Measurements from ENCODE around the gene CDHR5.

The CDHR5 gene

GRCh38 chr11:611001-611996, 13.5 kb downstream of the CDHR5 start:
- no peak for DNase-seq

DNA sequence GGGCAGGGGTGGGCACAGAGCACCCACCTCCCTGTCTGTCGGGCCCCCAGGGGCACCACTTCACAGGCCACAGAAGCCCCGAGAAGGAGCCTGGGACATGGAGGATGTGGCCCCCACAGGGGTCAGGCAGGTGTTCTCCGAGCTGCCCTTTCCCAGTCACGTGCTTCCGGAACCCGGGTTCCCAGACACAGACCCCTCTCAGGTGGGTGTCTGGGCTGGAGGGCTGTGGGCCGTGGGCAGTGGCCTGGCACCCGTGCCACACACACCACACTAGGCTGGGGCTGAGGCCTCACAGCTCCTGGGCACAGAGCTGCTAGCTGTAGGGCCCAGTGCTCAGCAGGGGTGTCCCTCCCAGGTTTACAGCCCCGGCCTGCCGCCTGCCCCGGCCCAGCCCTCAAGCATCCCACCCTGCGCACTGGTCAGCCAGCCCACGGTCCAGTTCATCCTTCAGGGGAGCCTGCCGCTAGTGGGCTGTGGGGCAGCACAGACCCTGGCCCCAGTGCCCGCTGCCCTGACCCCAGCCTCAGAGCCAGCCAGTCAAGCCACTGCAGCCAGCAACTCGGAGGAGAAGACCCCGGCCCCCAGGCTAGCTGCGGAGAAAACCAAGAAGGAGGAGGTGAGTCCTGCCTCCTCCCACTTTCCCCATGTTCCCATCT, 14.5 kb downstream of the CDHR5 start:
- DNase-seq = no peak

GRCh38 chr11:609341-609811, 15.4 kb downstream of the CDHR5 start:
- DNase-seq = no peak

DNA sequence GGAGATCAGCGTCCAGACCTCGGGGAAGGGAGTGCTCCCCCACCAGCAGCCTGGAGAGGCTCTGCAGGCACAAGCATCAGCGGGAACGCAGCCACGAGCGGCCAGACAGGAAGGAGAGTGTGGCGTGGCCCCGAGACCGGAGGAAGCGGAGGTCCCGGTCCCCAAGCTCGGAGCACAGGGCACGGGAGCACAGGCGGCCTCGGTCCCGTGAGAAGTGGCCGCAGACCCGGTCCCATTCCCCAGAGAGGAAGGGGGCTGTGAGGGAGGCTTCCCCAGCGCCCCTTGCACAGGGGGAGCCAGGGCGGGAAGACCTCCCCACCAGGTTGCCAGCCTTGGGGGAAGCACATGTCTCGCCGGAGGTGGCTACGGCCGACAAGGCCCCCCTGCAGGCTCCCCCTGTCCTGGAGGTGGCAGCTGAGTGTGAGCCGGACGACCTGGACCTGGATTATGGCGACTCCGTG, 15.9 kb downstream of the CDHR5 start:
- no peak for DNase-seq

DNA sequence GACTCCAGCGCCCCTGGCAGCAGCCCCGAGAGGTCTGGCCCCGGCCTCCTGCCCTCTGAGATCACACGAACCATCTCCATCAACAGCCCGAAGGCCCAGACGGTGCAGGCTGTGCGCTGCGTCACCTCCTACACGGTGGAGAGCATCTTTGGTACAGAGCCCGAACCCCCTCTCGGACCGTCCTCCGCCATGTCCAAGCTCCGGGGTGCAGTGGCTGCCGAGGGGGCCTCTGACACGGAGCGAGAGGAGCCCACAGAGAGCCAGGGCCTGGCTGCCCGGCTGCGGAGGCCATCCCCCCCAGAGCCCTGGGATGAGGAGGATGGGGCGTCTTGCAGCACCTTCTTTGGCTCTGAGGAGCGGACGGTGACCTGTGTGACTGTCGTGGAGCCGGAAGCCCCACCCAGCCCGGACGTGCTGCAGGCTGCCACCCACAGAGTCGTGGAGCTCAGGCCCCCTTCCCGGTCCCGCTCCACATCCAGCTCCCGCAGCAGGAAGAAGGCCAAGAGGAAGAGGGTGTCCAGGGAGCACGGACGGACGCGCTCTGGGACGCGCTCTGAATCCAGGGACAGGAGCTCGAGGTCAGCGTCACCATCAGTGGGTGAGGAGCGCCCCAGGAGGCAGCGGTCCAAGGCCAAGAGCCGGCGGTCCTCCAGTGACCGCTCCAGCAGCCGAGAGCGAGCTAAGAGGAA, 16.6 kb downstream of the CDHR5 start:
- no peak for DNase-seq

DNA sequence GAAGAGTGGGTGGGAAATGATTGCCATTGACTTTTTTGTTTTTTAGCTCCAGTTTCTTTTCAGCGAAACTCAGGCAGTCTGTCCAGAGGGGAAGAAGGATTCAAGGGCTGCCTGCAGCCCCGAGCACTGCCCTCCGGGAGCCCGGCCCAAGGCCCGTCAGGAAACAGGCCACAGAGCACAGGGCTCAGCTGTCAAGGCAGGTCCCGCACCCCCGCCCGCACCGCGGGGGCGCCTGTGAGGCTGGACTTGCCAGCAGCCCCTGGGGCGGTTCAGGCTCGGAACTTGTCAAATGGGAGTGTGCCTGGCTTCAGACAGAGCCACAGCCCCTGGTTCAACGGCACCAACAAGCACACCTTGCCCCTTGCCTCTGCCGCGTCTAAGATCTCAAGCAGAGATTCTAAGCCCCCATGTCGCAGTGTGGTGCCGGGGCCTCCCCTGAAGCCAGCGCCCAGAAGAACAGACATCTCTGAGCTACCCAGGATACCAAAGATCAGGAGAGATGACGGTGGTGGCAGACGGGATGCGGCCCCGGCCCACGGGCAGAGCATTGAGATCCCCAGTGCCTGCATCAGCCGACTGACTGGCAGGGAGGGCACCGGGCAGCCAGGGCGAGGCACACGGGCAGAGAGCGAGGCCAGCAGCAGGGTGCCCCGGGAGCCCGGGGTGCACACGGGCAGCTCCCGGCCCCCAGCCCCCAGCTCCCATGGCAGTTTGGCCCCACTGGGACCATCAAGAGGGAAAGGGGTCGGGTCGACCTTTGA, 17.6 kb downstream of the CDHR5 start:
- DNase-seq = no peak

DNA sequence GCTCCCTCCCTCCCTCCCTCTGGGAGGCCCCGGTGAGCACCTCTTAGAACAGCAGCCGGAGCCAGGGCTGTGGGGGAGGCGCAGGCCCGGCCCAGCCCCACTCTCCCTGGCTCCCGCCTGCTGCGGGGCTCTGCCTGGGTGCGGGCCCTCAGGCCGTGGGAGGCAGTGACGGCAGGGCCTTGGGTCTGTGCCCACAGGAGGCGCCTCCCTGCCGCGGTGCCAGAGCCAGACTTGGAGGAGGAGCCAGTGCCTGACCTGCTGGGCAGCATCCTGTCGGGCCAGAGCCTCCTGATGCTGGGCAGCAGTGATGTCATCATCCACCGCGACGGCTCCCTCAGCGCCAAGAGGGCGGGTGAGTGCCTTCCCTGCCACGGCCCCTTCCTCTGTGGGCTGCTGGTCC, 18.5 kb downstream of the CDHR5 start:
- peak in 7 of 56 donors; percentile 11 to 47 (median 30) for DNase-seq

DNA sequence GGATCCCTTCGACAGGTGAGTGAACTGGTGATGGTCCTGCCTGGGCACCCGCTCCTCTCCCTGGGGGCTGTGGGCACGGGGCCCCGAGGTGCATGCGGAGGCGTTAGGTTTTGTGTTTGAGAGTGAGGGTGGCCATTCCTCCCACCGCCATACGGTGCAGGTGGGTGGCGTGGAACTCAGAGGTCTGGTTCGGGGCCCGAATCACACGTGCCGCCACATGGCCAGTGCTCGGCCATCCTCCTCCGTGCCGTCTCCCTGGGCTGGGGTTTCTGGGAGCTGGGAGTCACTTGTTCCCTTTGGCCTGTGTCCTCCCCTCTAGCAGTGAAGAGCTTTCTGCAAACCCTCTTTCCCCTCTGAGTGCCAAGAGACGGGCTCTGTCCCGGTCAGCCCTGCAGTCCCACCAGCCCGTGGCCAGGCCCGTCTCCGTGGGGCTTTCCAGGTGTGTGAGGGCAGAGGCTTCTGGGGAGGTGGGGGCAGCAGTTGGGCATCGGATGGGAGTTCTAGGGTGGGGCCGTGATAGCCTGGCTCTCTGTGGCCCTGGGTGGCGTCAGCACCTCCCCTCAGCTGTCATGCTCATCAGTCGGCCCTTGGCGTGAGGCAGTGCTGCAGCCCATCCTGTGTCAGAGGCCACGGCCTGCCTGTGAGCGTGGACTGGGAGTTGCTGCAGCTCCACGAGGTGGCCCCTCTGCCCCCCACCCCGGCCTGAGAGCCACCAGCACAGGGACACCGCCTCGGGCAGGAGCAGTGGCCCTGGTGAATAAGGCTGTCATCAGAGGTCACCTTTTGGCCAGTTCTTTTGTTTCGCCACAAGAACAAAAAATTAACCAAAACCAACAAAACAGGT, 19.2 kb downstream of the CDHR5 start:
- no peak for DNase-seq

GRCh38 chr11:603154-603553, 21.6 kb downstream of the CDHR5 start:
- no peak for DNase-seq

DNA sequence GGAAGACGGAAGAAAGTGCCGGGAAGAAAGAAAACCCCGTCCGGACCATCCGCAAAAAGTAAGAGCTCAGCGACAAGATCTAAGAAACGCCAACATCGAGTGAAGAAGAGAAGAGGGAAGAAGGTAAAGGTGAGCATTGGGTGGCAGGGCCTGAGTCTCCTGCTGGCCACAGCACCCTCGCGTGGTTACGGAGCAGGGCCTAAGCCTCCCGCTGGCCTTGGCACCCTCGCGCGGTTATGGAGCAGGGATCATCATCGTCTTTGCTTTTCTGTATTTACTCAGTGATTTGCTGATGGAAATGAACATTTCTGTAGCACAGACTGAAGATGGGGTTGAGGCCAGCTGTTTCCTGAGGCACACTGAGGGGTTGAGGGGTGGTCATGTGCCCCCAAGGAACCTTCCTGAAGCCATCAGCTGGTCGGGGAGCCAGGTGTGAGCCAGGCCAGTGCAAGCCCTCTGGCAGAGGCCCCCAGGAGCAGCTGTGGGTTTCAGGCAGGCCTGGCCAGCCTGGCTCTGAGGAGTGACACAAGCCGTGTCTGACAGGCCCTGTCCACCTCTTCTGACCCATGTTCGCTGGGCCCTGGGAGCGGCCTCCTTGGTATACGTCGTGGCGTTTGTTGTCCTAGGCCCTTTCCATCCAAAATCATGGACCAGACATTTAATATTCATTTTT, 23.0 kb downstream of the CDHR5 start:
- DNase-seq = no peak

GRCh38 chr11:598005-598680, 26.6 kb downstream of the CDHR5 start:
- no peak for DNase-seq

DNA sequence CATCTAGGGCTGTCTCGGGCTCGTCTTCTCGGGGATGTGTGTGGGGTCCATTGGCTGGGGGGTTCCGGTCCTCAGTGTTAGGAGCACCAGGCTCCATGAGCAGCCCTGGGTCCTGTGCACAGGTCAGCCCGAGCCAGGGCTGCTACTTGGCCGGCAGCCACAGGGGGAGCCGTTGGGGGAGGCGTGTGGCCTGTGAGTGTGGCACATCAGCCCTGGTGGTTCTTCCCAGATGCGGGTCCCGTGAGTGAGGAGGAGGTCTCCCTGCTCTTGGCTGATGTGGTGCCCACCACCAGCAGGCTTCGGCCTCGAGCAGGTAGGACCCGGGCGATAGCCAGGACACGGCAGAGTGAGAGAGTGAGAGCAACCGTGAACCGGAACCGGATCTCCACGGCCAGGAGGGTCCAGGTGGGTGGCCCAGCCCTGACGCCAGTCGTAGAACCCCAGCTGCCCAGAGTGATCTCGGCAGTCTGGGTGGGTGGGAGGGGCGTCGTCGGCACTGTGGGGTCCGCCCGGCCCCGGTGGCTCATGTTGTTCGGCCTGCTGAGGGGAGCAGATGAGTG, 27.5 kb downstream of the CDHR5 start:
- DNase-seq = no peak

DNA sequence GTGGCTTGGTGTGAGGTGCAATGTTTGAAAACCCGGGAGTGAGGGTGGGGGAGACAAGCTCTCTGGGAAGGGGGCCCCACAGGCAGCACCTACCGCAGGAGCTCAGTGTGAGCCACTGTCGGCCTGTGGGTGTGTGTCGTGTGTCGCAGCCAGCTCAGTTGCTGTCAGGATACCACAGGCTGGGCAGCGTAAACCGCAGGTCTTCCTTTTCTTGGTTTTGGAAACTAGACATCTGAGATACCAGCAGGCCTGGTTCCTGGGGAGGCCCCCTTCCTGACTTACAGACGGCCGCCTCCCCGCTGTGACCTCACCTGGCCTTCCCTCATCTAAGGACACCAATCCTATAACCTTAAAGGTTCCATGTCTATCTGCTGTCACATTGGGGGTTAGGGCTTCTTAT, 28.4 kb downstream of the CDHR5 start:
- DNase-seq = no peak

GRCh38 chr11:595400-595799, 29.4 kb downstream of the CDHR5 start:
- DNase-seq = no peak

DNA sequence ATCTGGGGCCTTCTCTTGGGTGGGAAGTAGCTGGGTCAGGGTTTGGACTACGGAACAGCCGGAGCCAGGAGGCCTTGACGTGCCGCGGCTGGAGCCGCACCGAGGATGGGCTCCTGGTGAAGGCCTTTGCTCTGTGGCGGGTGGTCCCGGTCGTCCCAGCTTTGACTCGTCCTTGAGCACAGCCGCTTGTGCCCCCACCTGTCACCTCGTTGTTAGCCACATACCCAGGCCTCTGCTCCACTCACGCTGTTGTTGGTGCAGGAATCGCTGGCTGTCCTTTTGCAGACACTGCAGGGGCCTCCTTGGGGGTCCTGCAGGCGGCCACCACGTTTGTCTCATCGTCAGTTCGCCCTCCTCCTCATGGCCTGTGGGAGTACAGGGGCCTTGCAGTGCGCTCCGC, 31.4 kb downstream of the CDHR5 start:
- DNase-seq = no peak

GRCh38 chr11:592918-593317, 31.8 kb downstream of the CDHR5 start:
- DNase-seq = no peak

DNA sequence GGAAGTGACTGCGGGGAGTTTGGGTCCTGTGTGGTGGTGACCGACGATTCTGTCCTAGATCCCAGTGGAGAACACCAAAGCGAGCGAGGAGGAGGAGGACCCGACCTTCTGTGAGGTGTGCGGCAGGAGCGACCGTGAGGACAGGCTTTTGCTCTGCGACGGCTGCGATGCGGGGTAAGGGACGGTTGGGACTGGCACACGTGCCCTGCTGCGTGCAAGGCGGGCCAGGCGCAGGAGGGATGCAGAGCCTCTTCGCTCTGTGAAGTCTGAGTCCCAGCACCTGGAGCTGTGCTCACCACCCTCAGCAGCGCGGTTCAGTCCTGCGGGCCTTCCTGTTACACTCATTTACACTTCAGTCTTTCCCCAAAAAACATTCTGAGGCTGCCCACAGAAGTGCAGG, 32.3 kb downstream of the CDHR5 start:
- no peak for DNase-seq

- DNase-seq = no peak
Measured at GRCh38 chr11:590997-591396, 33.8 kb downstream of the CDHR5 start.

- DNase-seq = no peak
Measured at GRCh38 chr11:589798-590197, 35.0 kb downstream of the CDHR5 start.
